Activated CD8-positive, alpha-beta memory T cell treated with anti-CD3 and anti-CD28 coated beads for 36 hours (primary cell): Measurements from ENCODE around the gene ITPR2. TPM values are rescaled to one million over a fixed set of nuclear protein-coding genes. Genes with fewer than 3 reads are reported as not detected.

Experiments
- CTCF ChIA-PET: fragments of 350-600 bp; sonication (Branson Sonifier 250); formaldehyde crosslinking; loops from one replicate; lab custom pipeline; 2021; ENCODE audit warnings: antibody characterized with exemption; lab: Charles Lee
- POLR2A ChIA-PET: fragments of 350-600 bp; sonication (Branson Sonifier 250); formaldehyde crosslinking; loops from one replicate; lab custom pipeline; 2021; ENCODE audit warnings: antibody characterized with exemption; lab: Charles Lee
- total RNA-seq, 2 experiments: library from RNA; stranded (reverse); gene quantifications; one replicate each; pipeline ENCODE4 v1.2.3, GENCODE V29; 2021

ITPR2 gene
- total RNA-seq, 2 experiments from 2014 or later, result 27.0 to 28.6 TPM

DNA sequence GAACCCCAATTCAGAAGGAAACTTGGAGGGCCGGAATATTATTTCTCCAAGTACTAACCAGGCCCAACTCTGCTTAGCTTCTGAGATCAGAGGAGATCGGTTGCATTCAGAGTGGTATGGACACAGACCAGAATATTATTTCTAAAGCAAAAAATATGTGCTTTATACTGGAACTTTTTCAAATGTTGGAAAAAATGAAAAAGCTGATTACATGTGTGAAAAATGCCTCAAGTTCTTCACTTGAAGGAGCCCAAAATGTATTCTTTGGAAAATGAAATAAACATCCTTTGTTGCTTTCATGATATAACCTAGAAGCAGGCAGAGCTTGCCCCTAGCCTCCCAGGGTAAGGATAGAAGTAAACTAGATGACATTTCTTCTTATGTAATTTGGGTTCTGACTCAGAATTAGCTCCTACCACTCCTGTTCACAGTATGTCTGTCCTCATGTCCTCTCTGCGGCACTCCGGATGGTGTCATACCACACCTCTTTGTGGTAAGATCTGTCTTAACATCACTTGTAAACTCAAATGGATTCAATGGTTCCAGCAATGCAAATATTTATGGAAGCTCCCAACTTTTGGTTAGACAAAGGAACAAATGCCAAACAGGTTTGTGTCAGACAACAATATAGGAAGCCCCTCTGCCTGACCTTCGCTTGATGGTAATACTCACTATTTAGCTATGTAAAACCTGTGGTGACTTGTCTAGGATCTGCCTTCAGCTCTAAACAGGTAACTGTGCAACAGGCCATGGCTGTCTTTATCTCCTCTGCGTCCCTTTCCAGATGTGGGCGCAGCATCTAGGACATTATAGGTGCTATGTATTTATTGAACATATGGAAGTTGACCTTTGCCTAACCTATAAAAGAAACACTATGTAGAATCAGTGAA lies 459.1 kb downstream of the ITPR2 start:
- ChIA-PET CTCF (no interaction called here), POLR2A (no interaction called here)

DNA sequence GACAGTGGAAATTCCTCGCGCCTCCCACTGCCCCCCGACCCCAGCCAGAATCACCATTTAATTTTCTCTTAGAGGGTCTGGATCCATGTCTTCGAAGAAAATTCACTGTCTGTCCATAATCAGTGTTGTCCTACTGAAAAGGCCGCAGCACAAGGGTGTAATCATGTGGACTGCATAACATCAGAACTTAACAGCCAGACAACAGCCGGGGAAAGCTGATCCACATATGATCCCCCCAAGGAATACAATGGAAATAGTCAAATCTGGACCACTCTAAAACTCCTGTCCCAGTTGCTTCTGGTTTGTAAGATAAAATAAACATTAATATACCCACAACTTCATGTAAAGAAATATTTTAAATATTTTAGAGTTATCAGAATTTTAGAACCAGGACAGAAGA lies 460.1 kb downstream of the ITPR2 start:
- ChIA-PET POLR2A (no interaction called here), CTCF (no interaction called here)

GRCh38 chr12:26370098-26370497 lies 462.9 kb downstream of the ITPR2 start:
- POLR2A ChIA-PET, result no interaction called here
- CTCF ChIA-PET, result no interaction called here

DNA sequence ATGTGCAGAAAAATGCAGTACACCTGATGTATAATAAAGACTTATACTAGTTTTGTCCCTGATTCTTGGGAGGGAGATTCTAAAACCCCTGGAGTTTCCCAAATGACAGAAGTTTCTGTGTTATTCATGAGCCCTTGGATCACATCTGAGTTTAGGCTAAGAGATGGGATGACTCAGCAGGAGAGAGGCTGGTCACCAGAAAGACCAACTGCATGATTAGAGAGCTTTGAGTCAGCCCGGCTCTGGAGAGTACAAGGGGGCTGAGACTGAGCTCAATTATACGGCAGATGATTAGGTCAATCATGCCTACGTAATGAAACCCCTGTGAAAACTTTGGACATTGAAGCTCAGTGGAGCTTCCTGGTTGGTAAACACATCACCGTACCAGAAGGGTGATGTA lies 463.4 kb downstream of the ITPR2 start:
- ChIA-PET CTCF (no interaction called here), POLR2A (no interaction called here)

- ChIA-PET CTCF (no interaction called here), POLR2A (no interaction called here)
Observed at GRCh38 chr12:26367991-26368730, 464.8 kb downstream of the ITPR2 start.

DNA sequence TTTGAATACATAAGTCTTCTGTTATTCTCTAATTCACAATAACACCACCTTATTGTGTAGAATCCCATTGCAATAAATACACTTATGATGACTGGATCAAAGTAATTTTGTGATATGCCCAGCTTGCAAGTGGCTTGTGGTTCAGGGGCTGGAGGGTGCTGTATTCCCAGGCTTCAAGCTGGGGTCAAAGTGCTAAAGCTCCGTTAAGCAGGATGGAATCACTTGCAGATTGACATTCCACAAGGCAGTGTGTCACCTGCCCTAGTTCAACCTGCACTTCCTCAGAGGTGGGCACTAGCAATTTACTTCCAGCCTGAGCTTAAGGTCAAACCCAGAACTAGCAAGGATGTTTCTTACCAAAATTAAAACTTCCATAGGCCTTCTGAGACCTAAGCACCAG lies 471.0 kb downstream of the ITPR2 start:
- CTCF ChIA-PET, result no interaction called here
- POLR2A ChIA-PET, result no interaction called here

DNA sequence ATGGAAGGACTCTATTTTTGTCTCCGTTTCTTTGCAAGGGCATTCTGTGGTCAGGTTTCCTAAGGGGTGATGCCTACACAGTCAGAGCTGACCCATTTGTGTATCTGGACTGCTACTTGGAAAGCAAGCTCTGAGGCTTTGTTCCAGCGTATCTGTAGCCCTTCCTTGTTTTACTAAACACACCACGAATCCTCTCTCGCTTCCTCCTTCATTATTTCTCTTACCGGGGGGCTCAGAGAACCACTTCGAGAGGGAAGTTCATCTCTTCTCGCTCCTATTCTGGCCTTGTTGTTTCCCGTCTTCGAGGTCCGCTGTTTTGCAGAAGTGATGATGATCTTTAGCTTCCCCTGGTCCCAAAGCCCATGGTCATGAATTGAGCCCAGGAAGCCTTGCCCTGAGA lies 472.9 kb downstream of the ITPR2 start:
- ChIA-PET CTCF (no interaction called here), POLR2A (no interaction called here)

- ChIA-PET POLR2A (no interaction called here), CTCF (interaction anchor here (0.5 kb wide), 1 partner anchor 527 kb away, joined by 4 read pairs; no protein-coding TSS in a partner anchor)
Observed at GRCh38 chr12:26359576-26359975, 473.4 kb downstream of the ITPR2 start.

DNA sequence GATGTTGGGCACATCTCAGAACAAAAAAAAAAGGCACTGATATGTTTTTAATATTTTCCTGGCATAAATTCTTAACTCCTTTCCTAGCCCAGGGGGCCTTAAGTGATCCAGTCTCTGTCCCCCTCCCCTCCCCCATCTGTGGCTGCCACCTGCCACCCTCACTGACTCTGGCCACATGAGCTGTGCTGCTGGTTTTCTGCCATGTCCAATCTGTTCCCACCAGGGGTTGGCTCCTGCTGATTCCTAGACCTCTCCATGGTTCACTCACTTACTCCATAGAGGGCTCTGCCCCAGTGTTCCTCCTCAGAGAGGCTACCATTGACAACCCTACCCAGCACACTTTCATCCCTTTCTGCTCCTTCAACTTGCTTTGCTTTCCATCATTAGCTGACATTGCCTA lies 474.3 kb downstream of the ITPR2 start:
- CTCF ChIA-PET, result no interaction called here
- POLR2A ChIA-PET, result no interaction called here

DNA sequence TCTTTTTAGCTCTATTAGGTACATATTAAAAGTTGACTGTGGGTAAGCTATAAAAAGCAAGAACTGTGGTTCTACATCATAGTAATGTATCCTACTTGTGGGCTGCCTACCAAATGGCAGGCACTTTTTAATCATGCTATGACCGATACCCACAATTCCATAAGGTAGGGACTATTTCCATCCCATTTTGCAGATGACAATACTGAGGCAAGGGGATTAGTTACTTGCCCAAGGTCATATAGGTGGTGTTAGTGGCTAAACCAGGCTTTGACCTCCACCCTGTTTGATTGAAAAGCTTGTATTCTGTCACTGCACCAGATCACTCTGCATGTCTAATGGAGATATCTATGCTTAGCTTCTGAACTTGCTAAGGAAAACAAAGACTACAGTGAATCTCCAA lies 485.7 kb downstream of the ITPR2 start:
- POLR2A ChIA-PET, result no interaction called here
- CTCF ChIA-PET, result interaction anchor here (1.1 kb wide), 1 partner anchor 11 kb away, joined by 3 read pairs; no protein-coding TSS in a partner anchor

DNA sequence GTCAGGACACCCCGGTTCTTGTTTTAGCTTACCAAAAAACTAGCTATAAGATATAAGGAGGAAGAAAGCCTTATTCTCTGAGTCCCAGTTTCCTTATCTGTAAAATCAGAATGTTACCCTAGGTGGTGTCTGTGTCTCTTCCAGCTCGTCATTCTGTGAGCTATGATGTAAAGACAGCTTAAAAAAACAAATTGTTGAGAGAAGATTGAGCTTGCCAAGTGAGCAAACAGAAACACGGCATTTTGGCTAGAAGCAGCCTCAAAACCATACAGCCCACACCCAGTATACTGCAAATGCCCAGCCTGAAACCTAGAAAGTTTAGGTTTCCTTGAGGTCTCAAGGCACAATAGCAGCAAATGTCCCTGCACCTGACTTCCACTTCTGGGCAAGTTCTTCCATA lies 486.3 kb downstream of the ITPR2 start:
- ChIA-PET POLR2A (no interaction called here), CTCF (no interaction called here)

DNA sequence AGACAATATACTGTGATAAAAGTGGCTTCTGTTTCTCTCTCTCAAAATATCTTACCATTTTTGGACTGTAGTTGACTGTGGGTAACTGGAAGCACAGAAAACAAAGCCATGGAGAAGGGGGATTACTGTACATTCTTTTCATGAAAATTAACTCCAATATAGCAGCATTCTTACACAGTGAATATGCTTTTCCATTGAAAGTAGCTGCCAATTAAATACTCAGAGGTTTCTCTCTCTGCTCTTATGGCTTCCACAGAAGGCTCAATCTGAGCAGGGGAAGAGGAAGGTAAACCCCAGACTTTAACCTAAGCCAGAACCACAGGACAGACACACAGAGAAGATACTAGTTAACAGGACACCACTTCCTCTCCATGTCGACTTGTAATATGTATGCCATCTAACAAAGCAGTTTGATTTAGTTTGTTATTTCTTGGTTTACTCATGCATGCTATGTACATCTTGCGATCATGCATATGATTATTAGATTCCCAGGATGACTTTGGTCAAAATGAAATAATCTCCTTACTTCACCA lies 487.5 kb downstream of the ITPR2 start:
- ChIA-PET POLR2A (no interaction called here), CTCF (no interaction called here)

DNA sequence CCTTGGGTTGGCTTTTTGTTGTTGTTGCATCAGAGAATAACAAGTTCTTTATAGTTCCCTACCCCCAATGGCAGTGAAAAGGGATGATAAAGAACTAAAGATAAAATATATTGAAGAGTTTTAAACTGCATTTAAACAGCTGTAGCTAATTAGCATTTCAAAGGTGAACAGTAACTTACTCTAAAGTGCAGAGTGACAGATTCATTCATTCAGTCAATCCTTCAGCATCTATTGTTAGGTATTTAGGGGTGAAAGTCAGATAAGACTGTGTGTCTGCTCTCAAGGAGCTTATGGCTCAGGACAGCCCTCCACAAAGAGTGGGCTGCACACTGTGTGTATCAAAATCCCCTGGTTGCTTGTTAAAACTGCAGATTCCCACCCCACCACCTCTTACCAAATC lies 491.5 kb downstream of the ITPR2 start:
- ChIA-PET POLR2A (no interaction called here), CTCF (no interaction called here)

- ChIA-PET CTCF (no interaction called here), POLR2A (no interaction called here)
Observed at GRCh38 chr12:26340649-26341048, 492.3 kb downstream of the ITPR2 start.

DNA sequence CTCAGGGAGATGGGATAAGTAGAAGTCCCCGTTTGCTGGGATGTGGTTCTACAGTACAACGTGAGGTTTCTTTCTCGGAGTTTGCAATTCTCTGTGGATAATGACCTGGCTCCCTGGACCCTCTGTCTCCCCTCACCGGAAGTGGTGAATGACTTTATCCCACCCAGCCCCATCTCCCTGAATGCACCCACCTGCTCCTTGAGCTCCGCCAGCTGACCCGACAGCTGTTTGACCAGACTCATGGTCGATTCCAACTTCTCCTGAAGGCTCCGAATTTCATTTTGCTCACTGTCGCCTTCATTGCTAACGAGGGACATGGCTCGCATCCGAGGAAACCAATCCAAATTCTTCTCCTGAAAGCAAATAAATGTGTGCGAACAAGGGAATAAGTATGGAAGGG lies 493.0 kb downstream of the ITPR2 start:
- POLR2A ChIA-PET, result no interaction called here
- CTCF ChIA-PET, result no interaction called here

DNA sequence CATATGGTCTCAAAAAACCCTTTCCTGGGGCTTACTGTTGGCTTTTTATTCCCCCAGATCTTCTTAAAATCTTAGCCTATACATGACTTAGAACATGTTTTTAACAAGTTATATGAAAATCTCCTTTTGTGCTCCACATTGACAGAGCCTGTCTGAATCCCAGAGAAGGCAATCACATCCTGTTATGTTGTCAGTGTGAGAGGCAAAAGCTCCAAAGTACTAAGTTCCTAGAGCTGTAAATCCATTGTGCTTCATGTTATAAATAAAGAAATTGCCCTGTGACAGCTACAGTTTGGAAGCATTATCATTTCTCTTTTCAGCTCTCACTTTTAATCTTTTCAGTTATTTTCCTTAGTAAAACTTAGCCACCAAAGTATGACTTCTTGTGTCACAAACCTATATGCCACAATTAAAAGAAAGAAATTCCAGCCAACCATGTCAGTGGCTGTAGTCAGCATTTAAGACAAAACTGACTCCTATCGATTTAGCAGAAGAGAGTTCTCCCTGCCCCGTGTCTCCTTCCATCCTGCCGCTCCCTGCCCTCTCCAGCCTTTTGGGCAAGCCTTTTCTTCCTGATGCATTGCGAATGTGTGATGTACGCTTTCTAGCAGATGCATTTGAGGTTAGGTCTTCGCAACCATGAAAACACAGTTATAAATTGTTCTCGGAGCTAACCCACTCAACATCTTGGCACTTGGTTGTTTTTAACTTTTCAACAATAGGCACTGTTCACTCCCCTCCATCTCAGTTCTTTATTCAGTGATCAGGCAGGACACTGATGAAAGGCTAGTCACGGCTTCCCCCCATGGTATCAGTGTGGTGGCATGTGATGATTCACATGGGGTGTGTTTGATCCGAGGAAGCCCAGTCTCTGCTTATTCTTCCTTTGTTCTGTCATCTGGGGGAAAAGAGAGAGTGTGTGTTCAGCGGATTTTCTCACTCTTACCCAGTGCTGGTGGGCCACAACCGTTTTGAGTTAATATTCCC lies 494.1 kb downstream of the ITPR2 start:
- CTCF ChIA-PET, result no interaction called here
- POLR2A ChIA-PET, result no interaction called here

GRCh38 chr12:26335651-26336050 lies 497.3 kb downstream of the ITPR2 start:
- CTCF ChIA-PET, result no interaction called here
- POLR2A ChIA-PET, result no interaction called here

GRCh38 chr12:26334621-26335124 lies 498.3 kb downstream of the ITPR2 start:
- ChIA-PET POLR2A (no interaction called here), CTCF (no interaction called here)

GRCh38 chr12:26331960-26332359 lies 501.0 kb downstream of the ITPR2 start:
- CTCF ChIA-PET, result interaction anchor here (0.5 kb wide), 1 partner anchor 152 kb away, joined by 3 read pairs; no protein-coding TSS in a partner anchor
- POLR2A ChIA-PET, result no interaction called here
